VCaP (cell line): ENCODE results near the gene CYB5A.
A peak's percentile ranks its signal among the peaks of the same experiment; 100 is the strongest.

Experiments used
- H3K27ac ChIP-seq: fragments of 450-650 bp; 2 replicates; pipeline ENCODE4 v1.5.1; 2017
- TF ChIP-seq, protein P1 (sequence below): fragments of 450-650 bp; conservative IDR thresholded peaks from 2 replicates; pipeline ENCODE4 v1.5.1; 2017; ENCODE audit warnings: mild to moderate bottlenecking, moderate library complexity

The CYB5A gene

GRCh38 chr18:74292541-74292858 is 737 bp upstream of the CYB5A start:
- TF ChIP-seq, protein P1, sequence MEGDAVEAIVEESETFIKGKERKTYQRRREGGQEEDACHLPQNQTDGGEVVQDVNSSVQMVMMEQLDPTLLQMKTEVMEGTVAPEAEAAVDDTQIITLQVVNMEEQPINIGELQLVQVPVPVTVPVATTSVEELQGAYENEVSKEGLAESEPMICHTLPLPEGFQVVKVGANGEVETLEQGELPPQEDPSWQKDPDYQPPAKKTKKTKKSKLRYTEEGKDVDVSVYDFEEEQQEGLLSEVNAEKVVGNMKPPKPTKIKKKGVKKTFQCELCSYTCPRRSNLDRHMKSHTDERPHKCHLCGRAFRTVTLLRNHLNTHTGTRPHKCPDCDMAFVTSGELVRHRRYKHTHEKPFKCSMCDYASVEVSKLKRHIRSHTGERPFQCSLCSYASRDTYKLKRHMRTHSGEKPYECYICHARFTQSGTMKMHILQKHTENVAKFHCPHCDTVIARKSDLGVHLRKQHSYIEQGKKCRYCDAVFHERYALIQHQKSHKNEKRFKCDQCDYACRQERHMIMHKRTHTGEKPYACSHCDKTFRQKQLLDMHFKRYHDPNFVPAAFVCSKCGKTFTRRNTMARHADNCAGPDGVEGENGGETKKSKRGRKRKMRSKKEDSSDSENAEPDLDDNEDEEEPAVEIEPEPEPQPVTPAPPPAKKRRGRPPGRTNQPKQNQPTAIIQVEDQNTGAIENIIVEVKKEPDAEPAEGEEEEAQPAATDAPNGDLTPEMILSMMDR = no peak
- H3K27ac ChIP-seq = peak overlapping the region; percentile 99

GRCh38 chr18:74291472-74291770 is 342 bp downstream of the CYB5A start:
- H3K27ac ChIP-seq = peak overlapping the region; percentile 99

GRCh38 chr18:74290794-74291471 is 830 bp downstream of the CYB5A start:
- TF ChIP-seq, protein P1 = peak; percentile 73
- H3K27ac ChIP-seq = peak overlapping the region; percentile 99

More at GRCh38 chr18:74291472-74291770, 342 bp downstream of the CYB5A start:
- TF ChIP-seq, protein P1 = peak; percentile 57; the same call in 1 of the 2 replicates

GRCh38 chr18:74290021-74290420 is 1.7 kb downstream of the CYB5A start:
- TF ChIP-seq, protein P1 = no peak
- peak overlapping the region; percentile 99 for H3K27ac ChIP-seq

DNA sequence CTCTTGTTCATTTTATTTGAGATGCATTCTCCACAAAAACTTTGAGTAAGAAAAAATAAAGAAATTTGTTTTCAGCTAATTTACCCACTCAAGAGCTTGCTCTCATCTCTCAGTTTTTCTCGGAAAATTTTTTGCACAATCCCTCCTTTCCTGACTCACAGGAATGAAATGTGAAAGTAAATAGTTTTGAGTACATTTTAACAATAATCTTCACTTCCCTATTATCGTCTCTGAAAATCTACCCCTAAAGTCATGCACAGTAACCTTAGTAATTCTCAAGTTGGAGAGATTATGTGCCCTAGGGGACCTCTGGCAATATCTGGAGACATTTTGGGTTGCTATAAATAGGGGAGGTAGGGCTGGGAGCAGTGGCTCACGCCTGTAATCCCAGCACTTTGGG is 2.6 kb downstream of the CYB5A start:
- TF ChIP-seq, protein P1 = no peak
- H3K27ac ChIP-seq = peak overlapping the region; percentile 99

DNA sequence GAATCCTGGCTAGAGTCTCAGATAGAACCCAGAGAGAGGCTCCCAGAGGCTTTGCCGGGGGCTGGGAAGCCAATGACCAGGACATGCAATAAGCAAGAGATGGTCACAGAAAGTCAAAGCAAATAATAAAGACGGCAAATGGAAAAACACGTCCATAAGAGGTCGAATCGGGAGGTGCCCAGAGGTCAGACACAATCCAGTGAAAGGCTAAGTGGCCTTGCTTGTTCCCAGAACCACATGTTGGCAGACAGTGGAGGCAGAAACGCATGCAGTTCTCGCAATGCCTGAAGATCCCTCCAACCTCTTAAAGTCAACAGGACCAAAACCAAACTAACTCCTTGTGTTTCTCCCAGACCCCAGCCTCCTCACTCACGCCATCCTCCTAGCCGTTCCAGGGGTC is 3.0 kb downstream of the CYB5A start:
- TF ChIP-seq, protein P1 = no peak

DNA sequence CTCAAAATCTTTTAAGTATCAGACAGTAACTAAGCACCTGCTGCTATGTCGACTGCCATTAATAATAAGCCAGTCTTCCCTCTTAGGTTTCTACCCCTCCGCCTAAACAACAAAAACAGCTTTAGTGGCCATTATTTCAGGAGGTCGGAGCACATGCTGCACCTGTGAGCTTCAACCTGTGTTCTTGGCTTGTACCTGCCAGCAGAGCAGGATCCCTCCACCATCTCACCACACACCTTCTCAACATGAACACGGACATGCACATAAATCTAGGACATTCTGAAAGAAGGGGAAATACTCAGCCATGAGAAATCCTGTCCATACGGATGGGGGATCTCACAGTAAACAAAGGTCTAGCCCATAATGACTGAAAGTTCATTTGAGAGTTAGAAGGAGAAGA is 3.7 kb downstream of the CYB5A start:
- TF ChIP-seq, protein P1 = no peak
- H3K27ac ChIP-seq = peak overlapping the region; percentile 99

More for the DNA sequence above, 3.0 kb downstream of the CYB5A start:
- H3K27ac ChIP-seq = peak overlapping the region; percentile 99
